IMR-90 (cell line): ENCODE data around the gene LENEP. TPM values are rescaled to one million over a fixed set of nuclear protein-coding genes. Genes with fewer than 3 reads are reported as not detected.

Source experiments
- ATAC-seq: fragments of 200-7000 bp; cut with Tn5 transposase; 2 replicates; pipeline ENCODE4 v1.9.1; 2020; ENCODE audit warnings: low read depth, mild to moderate bottlenecking, moderate library complexity
- BruUV-seq: library from RNA; stranded (reverse); fragments of 400-500 nt; replicated peaks from 2 replicates; lab custom pipeline; 2021; lab: Mats Ljungman, UMichigan
- CTCF ChIA-PET: fragments of 300-600 bp; formaldehyde crosslinking; extraction: SDS; loops from one replicate; lab custom pipeline; 2021; ENCODE audit warnings: antibody characterized with exemption; lab: Yijun Ruan, JAX
- POLR2A ChIA-PET: fragments of 300-600 bp; sonication (Branson Sonifier 250); formaldehyde crosslinking; loops from one replicate; lab custom pipeline; 2022; ENCODE audit warnings: antibody characterized with exemption; ENCODE audit not compliant: unreplicated experiment; lab: Charles Lee
- DNase-seq: peaks from one replicate; pipeline ENCODE4 v3.0.0; 2013
- H2AFZ ChIP-seq: replicated peaks from 2 replicates; pipeline ENCODE3; 2013; ENCODE audit warnings: low read length, mild to moderate bottlenecking; ENCODE audit not compliant: poor library complexity
- H2AK5ac ChIP-seq: 2 replicates; pipeline ENCODE4 v1.6.1; 2013; ENCODE audit warnings: low read depth, low read length, inconsistent platforms
- H2AK9ac ChIP-seq: replicated peaks from 2 replicates; pipeline ENCODE3; 2013; ENCODE audit warnings: mild to moderate bottlenecking, low read depth, low read length, moderate library complexity; ENCODE audit not compliant: poor library complexity
- H2BK120ac ChIP-seq: 2 replicates; pipeline ENCODE4 v1.6.1; 2013; ENCODE audit warnings: low read depth, low read length, inconsistent platforms
- H2BK15ac ChIP-seq: 3 replicates; pipeline ENCODE4 v1.6.1; 2013; ENCODE audit warnings: low read depth, low read length, inconsistent platforms
- H2BK20ac ChIP-seq: 2 replicates; pipeline ENCODE4 v1.6.1; 2013; ENCODE audit warnings: low read depth, mild to moderate bottlenecking, inconsistent platforms, low read length, moderate library complexity
- H2BK5ac ChIP-seq: 2 replicates; pipeline ENCODE4 v1.6.1; 2013; ENCODE audit warnings: mild to moderate bottlenecking, low read depth, low read length, inconsistent platforms; ENCODE audit not compliant: poor library complexity, severe bottlenecking
- H3K14ac ChIP-seq: replicated peaks from 2 replicates; pipeline ENCODE4 v1.6.1; 2013; ENCODE audit warnings: low read depth, low read length, inconsistent platforms
- H3K18ac ChIP-seq: 2 replicates; pipeline ENCODE4 v1.6.1; 2013; ENCODE audit warnings: low read depth, low read length, control low read depth
- H3K23ac ChIP-seq: 2 replicates; pipeline ENCODE4 v1.6.1; 2013; ENCODE audit warnings: low read depth, low read length, inconsistent platforms
- H3K27ac ChIP-seq: 2 replicates; pipeline ENCODE4 v1.5.1; 2013; ENCODE audit warnings: mild to moderate bottlenecking, control low read depth, low read length; ENCODE audit not compliant: insufficient read depth
- H3K27me3 ChIP-seq: 2 replicates; pipeline ENCODE4 v1.6.1; 2013; ENCODE audit warnings: low read length; ENCODE audit not compliant: control insufficient read depth, insufficient read depth
- H3K36me3 ChIP-seq: 2 replicates; pipeline ENCODE4 v1.6.1; 2013; ENCODE audit warnings: low read length, mixed read lengths; ENCODE audit not compliant: control insufficient read depth, insufficient read depth
- H3K4ac ChIP-seq: 2 replicates; pipeline ENCODE4 v1.6.1; 2013; ENCODE audit warnings: low read depth, low read length, inconsistent platforms
- H3K4me1 ChIP-seq: 2 replicates; pipeline ENCODE4 v1.6.1; 2013; ENCODE audit warnings: low read length, mixed read lengths; ENCODE audit not compliant: control insufficient read depth, insufficient read depth
- H3K4me2 ChIP-seq: 2 replicates; pipeline ENCODE4 v1.6.1; 2013; ENCODE audit warnings: low read depth, mild to moderate bottlenecking, control low read depth, low read length, moderate library complexity
- H3K4me3 ChIP-seq: 2 replicates; pipeline ENCODE4 v1.5.1; 2013; ENCODE audit warnings: low read depth, mild to moderate bottlenecking, control low read depth, low read length, moderate library complexity; ENCODE audit not compliant: insufficient read depth
- H3K56ac ChIP-seq: 2 replicates; pipeline ENCODE4 v1.6.1; 2013; ENCODE audit warnings: low read length, inconsistent platforms; ENCODE audit not compliant: insufficient read depth; ENCODE audit errors: extremely low read depth
- H3K79me1 ChIP-seq, 2 experiments: 2 replicates each; pipeline ENCODE4 v1.6.1; 2013; ENCODE audit warnings: low read length in 2 of 2, inconsistent platforms in 1 of 2, low read depth in 1 of 2
- H3K9ac ChIP-seq: 2 replicates; pipeline ENCODE4 v1.6.1; 2013; ENCODE audit warnings: low read depth, low read length, control low read depth
- H3K9me1 ChIP-seq: 2 replicates; pipeline ENCODE4 v1.6.1; 2013; ENCODE audit warnings: low read length, inconsistent platforms; ENCODE audit not compliant: insufficient read depth
- H3K9me3 ChIP-seq: 2 replicates; pipeline ENCODE4 v1.6.1; 2013; ENCODE audit warnings: low read length; ENCODE audit not compliant: control insufficient read depth, insufficient read depth
- H4K20me1 ChIP-seq: 2 replicates; pipeline ENCODE4 v1.6.1; 2013; ENCODE audit warnings: low read length, inconsistent platforms; ENCODE audit not compliant: insufficient read depth
- H4K5ac ChIP-seq: 2 replicates; pipeline ENCODE4 v1.6.1; 2013; ENCODE audit warnings: mild to moderate bottlenecking, low read depth, low read length, control low read depth
- H4K8ac ChIP-seq, 2 experiments: 2 replicates each; pipeline ENCODE4 v1.6.1; 2013; ENCODE audit warnings: low read depth in 2 of 2, low read length in 2 of 2, control low read depth in 1 of 2, inconsistent platforms in 1 of 2
- H4K91ac ChIP-seq: 2 replicates; pipeline ENCODE4 v1.6.1; 2013; ENCODE audit warnings: low read depth, low read length, inconsistent platforms; ENCODE audit not compliant: insufficient read depth
- BHLHE40 ChIP-seq: fragments of 150-350 bp; IDR thresholded peaks from 2 replicates; pipeline ENCODE4 v1.6.1; 2016; ENCODE audit warnings: mild to moderate bottlenecking, low read depth, low read length
- CEBPB ChIP-seq: IDR thresholded peaks from 2 replicates; pipeline ENCODE4 v1.6.1; 2012; ENCODE audit warnings: low read depth, low read length, improper control_type of control experiment
- CHD1 ChIP-seq: IDR thresholded peaks from 2 replicates; pipeline ENCODE4 v1.6.1; 2012; ENCODE audit warnings: low read depth, low read length, improper control_type of control experiment
- FOS ChIP-seq: fragments of 150-350 bp; IDR thresholded peaks from 2 replicates; pipeline ENCODE4 v1.6.1; 2016; ENCODE audit warnings: low read depth, low read length
- MAFK ChIP-seq: IDR thresholded peaks from 2 replicates; pipeline ENCODE4 v1.6.1; 2012; ENCODE audit warnings: low read depth, low read length, improper control_type of control experiment
- MAZ ChIP-seq: IDR thresholded peaks from 2 replicates; pipeline ENCODE4 v1.6.1; 2012; ENCODE audit warnings: low read depth, mild to moderate bottlenecking, low read length, improper control_type of control experiment, moderate library complexity, borderline replicate concordance
- MXI1 ChIP-seq: IDR thresholded peaks from 2 replicates; pipeline ENCODE4 v1.6.1; 2012; ENCODE audit warnings: low read depth, mild to moderate bottlenecking, low read length, moderate library complexity, borderline replicate concordance
- NFE2L2 ChIP-seq: fragments of 150-350 bp; IDR thresholded peaks from 2 replicates; pipeline ENCODE4 v1.6.1; 2016; ENCODE audit warnings: low read depth, mild to moderate bottlenecking, low read length
- POLR2A ChIP-seq: IDR thresholded peaks from 2 replicates; pipeline ENCODE4 v1.6.1; 2012; ENCODE audit warnings: mild to moderate bottlenecking, low read depth, low read length
- RAD21 ChIP-seq: IDR thresholded peaks from 2 replicates; pipeline ENCODE4 v1.6.1; 2012; ENCODE audit warnings: low read length, improper control_type of control experiment
- RCOR1 ChIP-seq: IDR thresholded peaks from 2 replicates; pipeline ENCODE4 v1.6.1; 2012; ENCODE audit warnings: mild to moderate bottlenecking, low read length, improper control_type of control experiment; ENCODE audit not compliant: insufficient replicate concordance
- RFX5 ChIP-seq: IDR thresholded peaks from 2 replicates; pipeline ENCODE4 v1.8.0; 2012; ENCODE audit warnings: low read depth, mild to moderate bottlenecking, low read length, moderate library complexity
- SMC3 ChIP-seq: fragments of 150-350 bp; IDR thresholded peaks from 2 replicates; pipeline ENCODE4 v1.6.1; 2016; ENCODE audit warnings: low read depth, mild to moderate bottlenecking, antibody characterized with exemption, low read length, moderate library complexity
- WGBS, 2 experiments: methylation state at CpG; one replicate each; pipeline versions ENCODE4 v1.1.5 to v1.1.7; 2013; ENCODE audit warnings: missing lambda C conversion rate in 2 of 2; ENCODE audit not compliant: insufficient read length in 1 of 2; ENCODE audit errors: extremely low coverage in 2 of 2; 5-methylcytosine and 5-hydroxymethylcytosine counted together
- dilution Hi-C: fragments of 300-500 bp; cut with HindIII; formaldehyde crosslinking; loops from one replicate; pipeline ENCODE4 v1.14.3; 2018; ENCODE audit warnings: low sequenced_read_pairs; ENCODE audit not compliant: unreplicated experiment
- in situ Hi-C: fragments of 300-500 bp; cut with MboI; formaldehyde crosslinking; loops from 3 replicates; pipeline ENCODE4 v1.14.3; 2019; ENCODE audit warnings: low sequenced_read_pairs, inconsistent platforms, mixed read lengths
- intact Hi-C: fragments of 100-400 bp; cut with micrococcal nuclease; formaldehyde crosslinking; loops from 2 replicates; pipeline ENCODE4 v1.10.0; 2022
- polyA plus RNA-seq, 3 experiments: library from polyadenylated mRNA; depleted of rRNA; stranded (reverse); fragments of >200 nt; gene quantifications; 2 replicates each; pipeline ENCODE4 v1.2.3, GENCODE V29; 2012; ENCODE audit warnings: low replicate concordance in 1 of 3
- total RNA-seq: library from RNA; depleted of rRNA; stranded (reverse); fragments of >200 nt; gene quantifications from 2 replicates; pipeline ENCODE4 v1.2.3, GENCODE V29; 2012
- TF ChIP-seq, protein P1 (sequence below): fragments of 150-350 bp; IDR thresholded peaks from 2 replicates; pipeline ENCODE4 v1.6.1; 2017; ENCODE audit warnings: mild to moderate bottlenecking, antibody characterized with exemption, low read length, low read depth
- TF ChIP-seq, protein P2 (sequence below): conservative IDR thresholded peaks from 2 replicates; pipeline ENCODE4 v1.5.1; 2012; ENCODE audit warnings: mild to moderate bottlenecking, low read depth, low read length, improper control_type of control experiment
- TF ChIP-seq, protein P3 (sequence below): fragments of 150-350 bp; IDR thresholded peaks from 2 replicates; pipeline ENCODE4 v1.6.1; 2016; ENCODE audit warnings: low read depth, mild to moderate bottlenecking, low read length, moderate library complexity, borderline replicate concordance

LENEP gene
- total and polyA plus RNA-seq, 2 of the 4 experiments (the other 2 are of a cell fraction), result not detected

DNA sequence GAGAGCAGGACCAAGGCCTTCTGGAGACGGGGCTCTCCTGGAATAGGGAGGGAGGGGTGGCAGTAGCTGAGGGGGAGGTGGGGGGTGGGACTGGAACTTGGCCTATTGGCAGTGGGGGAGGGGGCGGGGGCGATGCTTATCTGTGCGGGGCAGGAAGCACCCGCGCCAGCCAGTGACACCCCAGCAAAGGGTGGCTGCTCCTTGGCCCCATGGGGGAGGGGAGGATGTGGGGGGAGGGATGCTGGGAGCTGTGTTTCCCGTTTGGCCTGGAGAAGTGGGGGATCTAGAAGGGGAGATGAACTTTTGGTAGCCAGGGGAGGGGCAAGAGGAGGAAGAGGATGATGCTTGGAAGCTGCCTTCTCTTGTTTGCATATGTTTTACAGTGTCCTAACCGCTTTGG, 20.2 kb downstream of the LENEP start:
- Histone ChIP-seq H3K4ac (no peak overlapping the region), H3K4me1 (peaks cover 9% of the 10 kb centered on the region; the same call in 1 of the 2 replicates), H2AK5ac (no peak overlapping the region), H3K27ac (no peak overlapping the region), H4K8ac (no peak overlapping the region), H2BK15ac (no peak overlapping the region), H3K56ac (no peak overlapping the region), H3K9me1 (peaks cover 2% of the 10 kb centered on the region; the same call in 1 of the 2 replicates), H3K27me3 (no peaks in the 10 kb centered on the region), H3K9ac (no peak overlapping the region), H3K79me1 (peaks cover 0 to 19% of the 10 kb centered on the region in 2 experiments; a peak in 2 of 4 replicates), H3K9me3 (no peaks in the 10 kb centered on the region), H2AFZ (no peak overlapping the region), H4K91ac (no peak overlapping the region), H3K4me2 (no peak overlapping the region), H2BK5ac (no peak overlapping the region), H2BK20ac (no peak overlapping the region), H2AK9ac (no peak overlapping the region), H3K23ac (no peak overlapping the region), H2BK120ac (no peak overlapping the region), H4K20me1 (peaks cover 19% of the 10 kb centered on the region), H3K4me3 (no peak overlapping the region), H3K18ac (no peak overlapping the region), H4K5ac (no peak overlapping the region), H3K14ac (no peak overlapping the region), H3K36me3 (peaks cover 24% of the 10 kb centered on the region)
- no peak for DNase-seq
- no TSS peak for BruUV-seq
- TF ChIP-seq NFE2L2 (no peak), CHD1 (no peak), RCOR1 (no peak), RAD21 (no peak), SMC3 (no peak), MXI1 (no peak), MAZ (no peak), CEBPB (no peak), RFX5 (no peak), FOS (no peak), BHLHE40 (no peak), MAFK (no peak), POLR2A (no peak)
- TF ChIP-seq, protein P1, sequence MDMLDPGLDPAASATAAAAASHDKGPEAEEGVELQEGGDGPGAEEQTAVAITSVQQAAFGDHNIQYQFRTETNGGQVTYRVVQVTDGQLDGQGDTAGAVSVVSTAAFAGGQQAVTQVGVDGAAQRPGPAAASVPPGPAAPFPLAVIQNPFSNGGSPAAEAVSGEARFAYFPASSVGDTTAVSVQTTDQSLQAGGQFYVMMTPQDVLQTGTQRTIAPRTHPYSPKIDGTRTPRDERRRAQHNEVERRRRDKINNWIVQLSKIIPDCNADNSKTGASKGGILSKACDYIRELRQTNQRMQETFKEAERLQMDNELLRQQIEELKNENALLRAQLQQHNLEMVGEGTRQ, result no peak
- TF ChIP-seq, protein P2, sequence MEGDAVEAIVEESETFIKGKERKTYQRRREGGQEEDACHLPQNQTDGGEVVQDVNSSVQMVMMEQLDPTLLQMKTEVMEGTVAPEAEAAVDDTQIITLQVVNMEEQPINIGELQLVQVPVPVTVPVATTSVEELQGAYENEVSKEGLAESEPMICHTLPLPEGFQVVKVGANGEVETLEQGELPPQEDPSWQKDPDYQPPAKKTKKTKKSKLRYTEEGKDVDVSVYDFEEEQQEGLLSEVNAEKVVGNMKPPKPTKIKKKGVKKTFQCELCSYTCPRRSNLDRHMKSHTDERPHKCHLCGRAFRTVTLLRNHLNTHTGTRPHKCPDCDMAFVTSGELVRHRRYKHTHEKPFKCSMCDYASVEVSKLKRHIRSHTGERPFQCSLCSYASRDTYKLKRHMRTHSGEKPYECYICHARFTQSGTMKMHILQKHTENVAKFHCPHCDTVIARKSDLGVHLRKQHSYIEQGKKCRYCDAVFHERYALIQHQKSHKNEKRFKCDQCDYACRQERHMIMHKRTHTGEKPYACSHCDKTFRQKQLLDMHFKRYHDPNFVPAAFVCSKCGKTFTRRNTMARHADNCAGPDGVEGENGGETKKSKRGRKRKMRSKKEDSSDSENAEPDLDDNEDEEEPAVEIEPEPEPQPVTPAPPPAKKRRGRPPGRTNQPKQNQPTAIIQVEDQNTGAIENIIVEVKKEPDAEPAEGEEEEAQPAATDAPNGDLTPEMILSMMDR, result no peak
- TF ChIP-seq, protein P3, sequence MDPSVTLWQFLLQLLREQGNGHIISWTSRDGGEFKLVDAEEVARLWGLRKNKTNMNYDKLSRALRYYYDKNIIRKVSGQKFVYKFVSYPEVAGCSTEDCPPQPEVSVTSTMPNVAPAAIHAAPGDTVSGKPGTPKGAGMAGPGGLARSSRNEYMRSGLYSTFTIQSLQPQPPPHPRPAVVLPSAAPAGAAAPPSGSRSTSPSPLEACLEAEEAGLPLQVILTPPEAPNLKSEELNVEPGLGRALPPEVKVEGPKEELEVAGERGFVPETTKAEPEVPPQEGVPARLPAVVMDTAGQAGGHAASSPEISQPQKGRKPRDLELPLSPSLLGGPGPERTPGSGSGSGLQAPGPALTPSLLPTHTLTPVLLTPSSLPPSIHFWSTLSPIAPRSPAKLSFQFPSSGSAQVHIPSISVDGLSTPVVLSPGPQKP, result no peak
- ATAC-seq, result no peak
- POLR2A ChIA-PET, result no interaction called here
- in situ Hi-C loops (no loop called here), dilution Hi-C loops (no loop called here), intact Hi-C loops (no loop called here)
- no CpG with 5 or more reads among the region's 8 CpGs for WGBS, 2 experiments
- CTCF ChIA-PET, result no interaction called here
